NCI-H2081 (cell line): ENCODE data around the gene DNAJC25.
"Not testable (repeated sequence)": the region's sequence is repeated elsewhere in the genome, so short reads cannot be mapped to it uniquely, and the experiment has no call there.

Source experiments
- DNase-seq, 2 experiments: peaks; one replicate each; lab custom pipeline; 2025; lab: John Stamatoyannopoulos, UW

Gene DNAJC25

GRCh38 chr9:111631214-111631971, at the start of gene DNAJC25:
Gene DNAJC25, plus strand, starts transcription at chr9:111631334. Its CDS starts 74 bp downstream, at chr9:111631408.
- peak; percentile 97 to 99 for DNase-seq

- DNase-seq, result no peak
Observed at GRCh38 chr9:111582888-111583287, 48.2 kb upstream of the DNAJC25 start.

- DNase-seq, result no peak
Observed at GRCh38 chr9:111586378-111586777, 44.8 kb upstream of the DNAJC25 start.

GRCh38 chr9:111588846-111589245, 42.3 kb upstream of the DNAJC25 start:
- DNase-seq, result no peak

DNA sequence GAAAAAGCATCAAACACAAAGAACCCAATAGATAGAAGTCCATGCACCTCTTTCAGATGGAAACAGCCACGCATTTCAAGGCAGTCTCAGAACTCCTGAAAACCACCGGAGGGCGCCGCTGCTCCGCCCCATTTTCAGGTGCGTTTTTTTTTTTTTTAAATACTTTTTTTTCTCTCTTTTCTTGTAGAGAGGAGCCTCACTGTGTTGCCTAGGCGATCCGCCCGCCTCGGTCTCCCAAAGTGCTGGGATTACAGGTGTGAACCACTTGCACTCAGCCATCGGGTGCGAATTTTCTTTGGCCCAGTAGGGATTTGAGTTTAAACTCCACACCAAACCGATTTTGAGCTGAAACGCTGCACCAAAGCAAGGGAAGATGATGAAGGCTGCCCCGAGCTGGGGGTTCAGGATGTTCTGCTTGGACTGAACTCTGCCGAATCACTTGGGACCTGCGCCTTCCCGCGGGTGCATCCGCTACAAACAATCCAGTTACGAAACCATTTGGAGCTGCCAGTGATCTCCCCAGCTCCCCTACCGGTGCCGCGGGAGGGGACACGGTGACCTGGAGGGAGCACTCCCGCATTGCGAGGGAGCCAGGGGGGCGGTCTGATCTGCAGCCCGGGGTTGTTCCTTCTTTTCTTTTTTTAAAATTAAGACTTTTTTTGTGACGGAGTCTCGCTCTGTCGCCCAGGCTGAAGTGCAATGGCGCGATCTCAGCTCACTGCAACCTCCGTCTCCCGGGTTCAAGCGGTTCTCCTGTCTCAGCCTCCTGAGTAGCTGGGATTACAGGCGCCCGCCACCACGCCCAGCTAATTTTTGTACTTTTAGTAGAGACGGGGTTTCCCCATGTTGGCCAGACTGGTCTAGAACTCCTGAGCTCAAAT, 33.0 kb upstream of the DNAJC25 start:
- peak; percentile 56 to 58 for DNase-seq

DNA sequence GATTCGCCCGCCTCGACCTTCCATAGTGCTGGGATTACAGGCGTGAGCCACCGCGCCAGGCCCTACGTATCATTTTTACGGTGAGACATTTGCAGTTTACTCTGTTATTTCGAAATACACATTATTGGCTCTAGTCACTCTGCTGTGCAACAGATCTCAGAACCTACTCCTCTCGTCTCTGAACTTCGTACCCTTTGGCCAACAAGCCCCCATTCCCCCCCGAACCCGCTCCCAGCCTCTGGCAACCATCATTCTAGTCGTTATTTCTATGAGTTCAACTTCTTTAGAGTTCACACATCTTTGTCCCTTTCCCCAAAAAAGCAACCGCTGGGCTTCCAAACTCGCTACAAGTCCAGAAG, 32.4 kb upstream of the DNAJC25 start:
- DNase-seq, result no peak

- peak in 1 of 2 experiments; percentile 43 for DNase-seq
Observed at GRCh38 chr9:111599092-111599954, 31.8 kb upstream of the DNAJC25 start, which contains the start of gene PTGR1. Gene PTGR1, minus strand, starts transcription at chr9:111599647. Its CDS starts 2,225 bp downstream, at chr9:111597422.

- DNase-seq, result no peak
Observed at GRCh38 chr9:111599955-111600343, 31.2 kb upstream of the DNAJC25 start.

- no peak for DNase-seq
Observed at GRCh38 chr9:111601237-111602018, 29.7 kb upstream of the DNAJC25 start.

DNA sequence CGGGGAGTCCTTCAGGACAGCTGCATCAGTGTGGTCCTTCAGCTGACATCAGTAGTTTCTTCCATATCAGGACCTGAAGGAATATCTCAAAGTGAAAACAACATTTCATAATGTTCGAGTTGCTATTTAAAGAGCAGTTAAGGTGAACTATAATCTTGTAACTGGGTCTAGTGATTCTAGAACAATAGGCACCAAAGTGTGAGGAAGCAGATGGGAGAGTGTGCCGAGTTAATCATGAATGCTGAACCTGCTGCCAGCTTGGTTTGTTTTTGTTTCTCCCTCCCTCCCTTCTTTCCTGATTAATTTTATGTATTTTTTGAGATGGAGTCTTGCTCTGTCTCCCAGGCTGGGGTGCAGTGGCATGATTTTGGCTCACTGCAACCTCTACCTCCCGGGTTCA, 28.1 kb upstream of the DNAJC25 start:
- no peak for DNase-seq

DNA sequence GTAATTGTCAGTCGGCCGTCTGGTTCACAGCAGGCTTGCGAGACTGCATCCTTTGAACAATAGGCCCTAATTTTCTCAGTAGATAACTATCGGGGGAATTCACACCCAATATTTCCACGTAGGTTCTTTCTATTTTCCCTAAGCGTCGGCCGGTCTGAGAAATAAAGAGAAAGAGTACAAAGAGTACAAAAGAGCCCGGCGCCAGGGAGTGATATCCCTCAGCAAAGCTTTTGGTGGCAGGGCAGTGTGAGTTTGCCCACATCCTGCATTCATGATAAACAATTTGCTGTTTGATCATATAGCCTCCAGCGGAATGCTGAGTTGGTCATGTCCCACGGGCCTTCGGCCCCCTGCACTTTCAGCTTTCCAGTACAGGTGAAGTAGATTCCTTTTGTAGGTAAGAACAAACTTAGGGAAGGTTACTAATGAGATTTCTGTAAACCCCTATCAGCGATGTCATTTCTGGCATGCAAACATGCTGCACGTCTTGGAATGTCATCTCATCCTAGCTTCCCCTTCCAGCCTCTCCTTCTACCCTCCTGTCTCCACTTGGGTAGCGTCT, 27.0 kb upstream of the DNAJC25 start:
- DNase-seq, result peak; percentile 8 to 9

GRCh38 chr9:111605041-111605559, 26.0 kb upstream of the DNAJC25 start:
- no peak for DNase-seq

DNA sequence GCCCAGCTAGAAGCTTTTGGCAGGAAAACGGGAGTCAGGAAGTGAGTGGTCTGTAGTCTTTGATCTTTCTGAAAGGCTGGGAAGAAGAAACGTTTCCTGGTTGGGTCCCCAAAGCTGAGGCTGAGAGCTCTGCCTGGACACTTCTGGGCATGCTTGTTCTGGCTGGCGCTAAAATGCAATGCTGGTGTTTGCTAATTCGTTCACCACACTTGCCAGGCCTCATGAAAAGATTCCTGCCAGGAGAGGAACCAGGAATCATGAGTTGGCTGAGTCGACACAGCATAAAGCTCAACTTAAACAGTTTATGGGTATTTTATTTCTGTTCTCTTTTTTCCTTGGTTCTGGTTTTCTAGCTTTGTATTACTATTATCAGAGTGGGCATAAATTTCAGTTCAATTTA, 21.0 kb upstream of the DNAJC25 start:
- DNase-seq, result no peak

DNA sequence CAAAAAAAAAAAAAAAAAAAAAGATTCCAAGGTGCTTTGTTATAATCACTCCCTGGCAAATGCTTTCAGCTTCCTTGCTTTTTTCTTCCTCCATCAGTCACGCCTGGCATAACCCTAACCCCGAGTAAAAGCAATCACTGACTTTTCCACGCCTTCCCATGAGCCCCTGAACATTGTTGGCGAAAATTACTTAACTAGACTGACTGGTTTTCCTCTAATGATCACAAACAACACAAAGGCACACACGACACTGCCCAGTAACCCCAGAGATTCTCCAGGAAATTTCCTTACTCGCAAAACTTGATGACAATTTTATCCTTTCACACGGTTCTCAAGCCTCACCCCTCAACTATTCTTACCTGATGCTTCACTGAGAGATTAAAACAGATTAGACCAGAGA, 20.3 kb upstream of the DNAJC25 start:
- no peak for DNase-seq

DNA sequence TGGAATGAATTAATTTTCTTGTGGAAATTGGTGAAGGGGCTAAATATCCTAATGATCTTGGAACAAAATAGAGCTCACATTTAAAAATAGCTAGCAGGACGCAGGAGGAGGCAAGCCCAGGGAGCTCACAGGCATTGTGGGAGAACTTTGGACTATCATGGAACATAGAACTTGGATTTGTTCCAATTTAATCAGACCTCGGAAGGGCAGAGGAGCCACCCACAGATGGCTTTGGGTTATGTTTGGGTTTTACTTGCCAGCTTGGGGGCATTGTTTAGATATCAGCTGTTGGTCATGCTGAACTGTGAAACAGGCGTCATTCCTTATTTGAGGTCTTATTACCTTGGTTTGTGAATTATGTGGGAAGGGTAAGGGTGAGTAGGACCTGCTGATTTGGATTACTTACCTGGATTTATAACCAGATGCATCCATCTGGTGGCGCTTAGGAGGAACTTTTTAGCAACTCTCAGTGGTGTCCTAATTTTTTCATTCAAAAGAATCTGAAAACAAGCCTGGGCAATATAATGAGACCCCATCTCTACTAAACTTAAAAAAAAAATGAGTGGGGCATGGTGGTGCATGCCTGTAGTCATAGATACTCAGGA, 17.6 kb upstream of the DNAJC25 start:
- DNase-seq, result no peak

DNA sequence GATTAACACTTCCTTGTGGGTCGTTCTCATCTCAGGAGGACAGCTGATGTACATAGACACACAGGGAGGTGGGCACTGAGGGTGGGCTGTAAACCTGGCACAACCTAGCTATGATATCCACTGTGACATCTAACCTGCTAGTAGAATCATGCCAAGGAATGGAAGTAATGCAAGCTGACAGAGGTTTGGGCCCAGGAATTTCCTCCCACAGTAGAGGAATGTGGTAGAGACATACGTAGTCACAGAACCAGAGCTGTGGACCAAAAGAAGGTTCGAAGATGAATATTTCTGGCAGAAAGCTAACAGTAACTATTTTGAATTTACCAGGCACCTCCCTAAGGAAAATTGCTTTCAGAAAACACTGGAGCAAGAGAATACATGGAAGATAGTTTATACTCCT, 15.2 kb upstream of the DNAJC25 start:
- DNase-seq, result no peak

DNA sequence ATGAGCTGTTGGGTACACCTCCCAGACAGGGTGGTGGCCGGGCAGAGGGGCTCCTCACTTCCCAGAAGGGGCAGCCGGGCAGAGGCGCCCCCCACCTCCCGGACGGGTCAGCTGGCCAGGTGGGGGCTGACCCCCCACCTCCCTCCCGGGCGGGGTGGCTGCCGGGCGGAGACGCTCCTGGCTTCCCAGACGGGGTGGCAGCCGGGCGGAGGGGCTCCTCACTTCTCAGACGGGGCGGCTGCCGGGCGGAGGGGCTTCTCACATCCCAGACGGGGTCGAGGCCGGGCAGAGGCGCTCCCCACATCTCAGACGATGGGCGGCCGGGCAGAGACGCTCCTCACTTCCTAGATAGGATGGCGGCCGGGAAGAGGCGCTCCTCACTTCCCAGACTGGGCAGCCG, 13.8 kb upstream of the DNAJC25 start:
- not testable (repeated sequence) for DNase-seq

DNA sequence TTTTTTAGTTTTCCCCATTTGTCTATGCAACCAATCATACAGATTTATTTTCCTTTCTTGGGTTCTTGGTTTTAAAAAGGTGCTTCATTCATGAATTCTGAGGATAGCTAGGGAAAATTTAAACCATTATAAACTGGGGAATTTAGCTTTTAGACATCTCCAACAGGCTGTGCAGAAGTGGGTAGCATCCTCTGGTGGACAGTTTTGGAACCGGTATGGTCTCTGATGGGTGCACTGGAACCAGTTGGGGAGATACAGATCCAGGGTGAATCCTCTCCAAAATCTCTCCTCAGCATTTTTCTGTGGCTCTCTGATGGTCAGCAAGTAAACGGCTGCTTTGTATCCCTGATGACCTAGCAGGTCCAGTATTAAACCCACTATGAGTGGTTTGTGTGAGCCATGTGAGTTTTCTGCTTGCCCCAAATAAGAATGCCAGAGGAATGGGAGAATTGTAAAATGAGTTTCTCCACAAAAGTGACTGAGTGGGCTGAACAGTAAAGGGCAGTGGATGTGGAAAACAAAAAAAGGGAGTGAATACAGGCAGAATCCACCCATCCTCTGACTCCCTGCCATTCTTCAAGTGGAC, 9.1 kb upstream of the DNAJC25 start:
- peak in 1 of 2 experiments; percentile 10 for DNase-seq

DNA sequence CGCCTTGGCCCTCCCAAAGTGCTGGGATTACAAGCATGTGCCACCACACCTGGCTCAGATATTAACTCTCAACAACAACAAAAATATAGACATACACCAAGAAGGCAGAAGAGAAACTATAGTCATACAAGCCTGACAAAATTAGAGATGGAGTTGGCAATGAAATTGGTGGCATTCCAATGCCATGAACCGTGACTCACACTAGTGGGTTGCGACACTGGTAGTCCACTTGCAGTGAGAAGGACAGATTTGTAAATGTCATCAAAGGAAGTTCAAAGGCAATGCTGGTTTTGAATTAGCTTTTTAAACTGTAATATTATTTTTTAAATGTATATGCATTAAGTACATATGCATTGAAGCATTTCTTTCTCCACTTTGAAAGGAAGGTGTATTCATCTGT, 8.5 kb upstream of the DNAJC25 start:
- DNase-seq, result no peak
